OCI-LY7 (cell line): ENCODE results near the gene ABHD11. TPM values are rescaled to one million over a fixed set of nuclear protein-coding genes. Genes with fewer than 3 reads are reported as not detected.

Source experiments
- BruUV-seq: library from RNA; stranded (reverse); fragments of 400-500 nt; replicated peaks from 2 replicates; lab custom pipeline; 2021; lab: Mats Ljungman, UMichigan
- CTCF ChIA-PET: fragments of 300-600 bp; sonication (Branson Sonifier 250); formaldehyde crosslinking; loops from one replicate; lab custom pipeline; 2022; ENCODE audit warnings: antibody characterized with exemption; ENCODE audit not compliant: unreplicated experiment; lab: Charles Lee
- POLR2A ChIA-PET: fragments of 300-600 bp; sonication (Branson Sonifier 250); formaldehyde crosslinking; loops from one replicate; lab custom pipeline; 2022; ENCODE audit warnings: antibody characterized with exemption; lab: Charles Lee
- DNase-seq: peaks from one replicate; pipeline ENCODE4 v3.0.0-alpha.2; 2015; ENCODE audit warnings: low spot score
- H2AFZ ChIP-seq: fragments of 200-600 bp; sonication (generic), shearing (Covaris generic); 2 replicates; pipeline ENCODE4 v1.6.1; 2014; ENCODE audit warnings: mild to moderate bottlenecking, antibody characterized with exemption, low read length, moderate library complexity
- H3K27ac ChIP-seq: fragments of 200-600 bp; sonication (generic); 2 replicates; pipeline ENCODE4 v1.5.1; 2014; ENCODE audit warnings: mixed run types, low read depth, mild to moderate bottlenecking, moderate library complexity, low read length, inconsistent platforms; ENCODE audit not compliant: poor library complexity, severe bottlenecking
- H3K36me3 ChIP-seq: fragments of 200-600 bp; sonication (generic); 2 replicates; pipeline ENCODE4 v1.6.1; 2014; ENCODE audit warnings: mild to moderate bottlenecking, antibody characterized with exemption, low read length, moderate library complexity, mixed read lengths; ENCODE audit not compliant: insufficient read depth
- H3K4me1 ChIP-seq: fragments of 200-600 bp; sonication (generic); 2 replicates; pipeline ENCODE4 v1.5.1; 2014; ENCODE audit warnings: mild to moderate bottlenecking, low read length; ENCODE audit not compliant: insufficient read depth, poor library complexity, severe bottlenecking
- H3K4me2 ChIP-seq: fragments of 200-600 bp; sonication (generic); 2 replicates; pipeline ENCODE4 v1.6.1; 2014; ENCODE audit warnings: mild to moderate bottlenecking, low read length
- H3K4me3 ChIP-seq: fragments of 200-600 bp; sonication (generic); 2 replicates; pipeline ENCODE4 v1.5.1; 2014; ENCODE audit warnings: mild to moderate bottlenecking, low read depth, low read length; ENCODE audit not compliant: poor library complexity, severe bottlenecking
- H3K79me2 ChIP-seq: fragments of 200-600 bp; sonication (generic); 2 replicates; pipeline ENCODE4 v1.6.1; 2016; ENCODE audit warnings: low read depth, mild to moderate bottlenecking, low read length, moderate library complexity, mixed read lengths; ENCODE audit not compliant: insufficient read depth
- H3K9me2 ChIP-seq: fragments of 200-600 bp; sonication (generic); 2 replicates; pipeline ENCODE4 v1.6.1; 2016; ENCODE audit warnings: mild to moderate bottlenecking, low read length, mixed read lengths; ENCODE audit not compliant: insufficient read depth
- H3K9me3 ChIP-seq: fragments of 200-600 bp; sonication (generic); 2 replicates; pipeline ENCODE4 v1.6.1; 2014; ENCODE audit warnings: mild to moderate bottlenecking, mixed run types, low read length, mixed read lengths
- H4K20me1 ChIP-seq: fragments of 200-600 bp; sonication (generic); 2 replicates; pipeline ENCODE4 v1.6.1; 2014; ENCODE audit warnings: mild to moderate bottlenecking, antibody characterized with exemption, low read length, moderate library complexity, mixed read lengths; ENCODE audit not compliant: insufficient read depth
- CTCF ChIP-seq: fragments of 200-600 bp; sonication (generic); conservative IDR thresholded peaks from 2 replicates; pipeline ENCODE4 v1.5.1; 2014; ENCODE audit warnings: mild to moderate bottlenecking, antibody characterized with exemption, low read length, moderate library complexity, mixed read lengths
- EZH2phosphoT487 ChIP-seq: fragments of 200-600 bp; sonication (generic); IDR thresholded peaks from 2 replicates; pipeline ENCODE4 v1.6.1; 2018; ENCODE audit warnings: low read depth, borderline replicate concordance, mild to moderate bottlenecking, mixed run types, antibody characterized with exemption, low read length, moderate library complexity, mixed read lengths
- intact Hi-C: fragments of 100-400 bp; cut with micrococcal nuclease; formaldehyde crosslinking; loops from one replicate; pipeline ENCODE4 v1.10.0; 2022; ENCODE audit not compliant: unreplicated experiment
- total RNA-seq, 2 experiments: library from RNA; depleted of rRNA in 1 of 2; stranded (reverse); fragments of >200 nt in 1 of 2; shearing (Covaris generic) in 1 of 2; gene quantifications; 2 replicates each; pipeline ENCODE4 v1.2.3, GENCODE V29; 2014 to 2022

ABHD11 gene
- total RNA-seq, 2 experiments from 2014 or later, result 27.4 to 27.5 TPM

DNA sequence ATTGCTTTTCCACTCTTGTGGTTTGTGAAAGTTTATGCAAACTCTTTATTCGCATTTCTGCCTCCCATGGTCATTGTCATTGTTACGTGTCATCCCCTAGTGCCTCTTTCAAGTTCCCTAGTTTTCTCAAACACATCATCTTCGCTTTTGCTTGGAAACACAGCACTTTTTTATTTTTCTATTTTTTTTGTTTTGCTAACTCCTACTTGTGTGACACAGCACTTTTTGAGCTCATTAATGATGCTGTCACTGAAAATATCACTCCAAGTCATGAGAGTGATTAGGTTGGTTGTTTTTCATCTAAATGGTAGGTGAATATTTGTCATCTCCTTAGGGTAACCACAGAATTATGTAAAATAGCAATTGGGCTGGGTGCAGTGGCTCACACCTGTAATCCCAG, 10.7 kb downstream of the ABHD11 start:
- Histone ChIP-seq H3K4me3 (no peak overlapping the region), H3K9me3 (no peaks in the 10 kb centered on the region), H3K79me2 (no peaks in the 10 kb centered on the region), H3K4me1 (peaks cover 7% of the 10 kb centered on the region), H4K20me1 (no peaks in the 10 kb centered on the region), H3K36me3 (no peaks in the 10 kb centered on the region), H3K4me2 (no peak overlapping the region), H3K27ac (no peak overlapping the region), H2AFZ (no peak overlapping the region), H3K9me2 (no peaks in the 10 kb centered on the region)
- POLR2A ChIA-PET, result no interaction called here
- CTCF ChIA-PET, result interaction anchor here (1.2 kb wide), 1 partner anchor 10 kb away, joined by 3 read pairs; the partner anchor contains the start of gene ABHD11
- TF ChIP-seq CTCF (no peak), EZH2phosphoT487 (no peak)
- no peak for DNase-seq
- intact Hi-C loops, result loop anchor here (10.0 kb wide), 1 partner anchor 273 kb away; no protein-coding TSS in a partner anchor
- no TSS peak for BruUV-seq

DNA sequence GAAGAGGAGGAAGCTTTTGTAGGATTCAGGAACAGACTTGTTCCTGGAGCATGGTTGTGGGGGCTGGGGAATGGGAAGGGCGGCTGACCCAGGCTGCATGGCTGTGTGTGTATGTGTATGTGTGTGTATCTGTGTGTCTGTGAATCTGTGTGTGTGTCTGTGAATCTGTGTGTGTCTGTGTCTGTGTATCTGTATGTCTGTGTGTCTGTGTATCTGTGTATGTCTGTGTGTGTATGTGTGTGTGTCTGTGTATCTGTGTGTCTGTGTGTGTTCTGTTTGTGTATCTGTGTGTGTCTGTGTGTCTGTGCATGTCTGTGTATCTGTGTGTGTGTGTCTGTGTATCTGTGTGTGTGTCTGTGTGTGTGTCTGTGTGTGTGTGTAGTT, 12.5 kb downstream of the ABHD11 start:
- intact Hi-C loops, result loop anchor here (10.0 kb wide), 1 partner anchor 271 kb away; no protein-coding TSS in a partner anchor
- H4K20me1 ChIP-seq, result no peaks in the 10 kb centered on the region
- TF ChIP-seq CTCF (no peak; the same call in 1 of the 2 replicates), EZH2phosphoT487 (no peak)
- H3K27ac ChIP-seq, result no peak overlapping the region
- CTCF ChIA-PET, result interaction anchor here (0.6 kb wide), 1 partner anchor 148 kb away, joined by 5 read pairs; the partner anchor contains the start of gene TBL2
- H3K4me1 ChIP-seq, result peaks cover 7% of the 10 kb centered on the region
- POLR2A ChIA-PET, result interaction anchor here (0.6 kb wide), 1 partner anchor 95 kb away, joined by 5 read pairs; no protein-coding TSS in a partner anchor
- DNase-seq, result no peak
- no peaks in the 10 kb centered on the region for H3K9me3 ChIP-seq
- no peaks in the 10 kb centered on the region for H3K36me3 ChIP-seq
- H3K79me2 ChIP-seq, result no peaks in the 10 kb centered on the region
- BruUV-seq, result no TSS peak
- H2AFZ ChIP-seq, result no peak overlapping the region
- no peak overlapping the region for H3K4me2 ChIP-seq
- H3K4me3 ChIP-seq, result no peak overlapping the region
- no peaks in the 10 kb centered on the region for H3K9me2 ChIP-seq

- no peaks in the 10 kb centered on the region for H3K9me2 ChIP-seq
- H4K20me1 ChIP-seq, result no peaks in the 10 kb centered on the region
- CTCF ChIA-PET, result no interaction called here
- no peak for TF ChIP-seq EZH2phosphoT487
- TF ChIP-seq CTCF, result no peak
- intact Hi-C loops, result loop anchor here (2.0 to 10.0 kb wide), 2 partner anchors 41 to 269 kb away; partner anchors contain the start of genes BUD23 and DNAJC30
- no peak overlapping the region for H3K27ac ChIP-seq
- no TSS peak for BruUV-seq
- H3K79me2 ChIP-seq, result no peaks in the 10 kb centered on the region
- no peaks in the 10 kb centered on the region for H3K9me3 ChIP-seq
- H3K4me2 ChIP-seq, result no peak overlapping the region
- no peak overlapping the region for H3K4me3 ChIP-seq
- peaks cover 9% of the 10 kb centered on the region for H3K4me1 ChIP-seq
- no peak overlapping the region for H2AFZ ChIP-seq
- DNase-seq, result no peak
- H3K36me3 ChIP-seq, result no peaks in the 10 kb centered on the region
- POLR2A ChIA-PET, result interaction anchor here (0.6 kb wide), 1 partner anchor 8 kb away, joined by 3 read pairs; no protein-coding TSS in a partner anchor
Observed at GRCh38 chr7:73723813-73724212, 14.8 kb downstream of the ABHD11 start.
